Neuronal stem cell (in vitro differentiated cells): ENCODE measurements around the gene STAG1.

Source experiments
- DNase-seq: peaks from one replicate; pipeline ENCODE4 v3.0.0-alpha.2; 2013; ENCODE audit warnings: low spot score
- H2AFZ ChIP-seq: one replicate; pipeline ENCODE4 v1.6.1; 2013; ENCODE audit warnings: mild to moderate bottlenecking, low read length, inconsistent platforms
- H2AK5ac ChIP-seq: 2 replicates; pipeline ENCODE4 v1.6.1; 2013; ENCODE audit warnings: low read depth, mild to moderate bottlenecking, inconsistent platforms, low read length, moderate library complexity, mixed read lengths
- H2BK120ac ChIP-seq: 2 replicates; pipeline ENCODE4 v1.6.1; 2013; ENCODE audit warnings: low read depth, mild to moderate bottlenecking, inconsistent platforms, low read length, moderate library complexity, mixed read lengths
- H2BK12ac ChIP-seq: one replicate; pipeline ENCODE4 v1.6.1; 2013; ENCODE audit warnings: low read length, inconsistent platforms
- H2BK15ac ChIP-seq: 2 replicates; pipeline ENCODE4 v1.6.1; 2013; ENCODE audit warnings: mild to moderate bottlenecking, low read length, inconsistent platforms, mixed read lengths
- H2BK5ac ChIP-seq: one replicate; pipeline ENCODE4 v1.6.1; 2013; ENCODE audit warnings: inconsistent platforms, mild to moderate bottlenecking, low read length, moderate library complexity
- H3K14ac ChIP-seq: one replicate; pipeline ENCODE4 v1.6.1; 2013; ENCODE audit warnings: low read length, inconsistent platforms
- H3K18ac ChIP-seq: 2 replicates; pipeline ENCODE4 v1.6.1; 2013; ENCODE audit warnings: low read length, inconsistent platforms
- H3K23ac ChIP-seq: 2 replicates; pipeline ENCODE4 v1.6.1; 2013; ENCODE audit warnings: low read depth, mild to moderate bottlenecking, mixed read lengths, low read length, inconsistent platforms; ENCODE audit not compliant: poor library complexity
- H3K27ac ChIP-seq: replicated peaks from 3 replicates; pipeline ENCODE4 v1.5.1; 2013; ENCODE audit warnings: low read length, inconsistent platforms
- H3K27me3 ChIP-seq, 3 experiments: 2 replicates each; pipeline ENCODE4 v1.6.1; 2013; ENCODE audit warnings: low read length in 3 of 3, mild to moderate bottlenecking in 2 of 3, inconsistent platforms in 1 of 3, low read depth in 1 of 3, mixed read lengths in 1 of 3, moderate library complexity in 1 of 3; ENCODE audit not compliant: control insufficient read depth in 3 of 3, insufficient read depth in 3 of 3
- H3K36me3 ChIP-seq, 2 donors: replicated peaks in 1 of 2; 2 replicates each; pipeline ENCODE4 v1.6.1; 2013; ENCODE audit warnings: low read length in 2 of 2; ENCODE audit not compliant: control insufficient read depth in 2 of 2, insufficient read depth in 2 of 2
- H3K4ac ChIP-seq: 2 replicates; pipeline ENCODE4 v1.6.1; 2013; ENCODE audit warnings: inconsistent platforms, mild to moderate bottlenecking, low read length, moderate library complexity
- H3K4me1 ChIP-seq, 2 donors: 1 replicate in 1 of 2; 2 replicates in 1 of 2; pipeline ENCODE4 v1.6.1; 2013; ENCODE audit warnings: low read length in 2 of 2, low read depth in 1 of 2; ENCODE audit not compliant: control insufficient read depth in 2 of 2, insufficient read depth in 1 of 2
- H3K4me2 ChIP-seq: one replicate; pipeline ENCODE4 v1.6.1; 2013; ENCODE audit warnings: mild to moderate bottlenecking, low read length, inconsistent platforms; ENCODE audit not compliant: insufficient read depth, poor library complexity, severe bottlenecking
- H3K4me3 ChIP-seq, 2 donors: 2 replicates each; pipeline ENCODE4 v1.5.1; 2013; ENCODE audit warnings: low read length in 2 of 2, mild to moderate bottlenecking in 2 of 2, inconsistent platforms in 1 of 2, moderate library complexity in 1 of 2
- H3K79me1 ChIP-seq: one replicate; pipeline ENCODE4 v1.6.1; 2013; ENCODE audit warnings: low read depth, mild to moderate bottlenecking, inconsistent platforms, low read length, moderate library complexity
- H3K9ac ChIP-seq: one replicate; pipeline ENCODE4 v1.6.1; 2013; ENCODE audit warnings: mild to moderate bottlenecking, low read depth, low read length, inconsistent platforms; ENCODE audit not compliant: poor library complexity
- H3K9me3 ChIP-seq, 2 donors: replicated peaks in 1 of 2; 2 replicates each; pipeline versions ENCODE3 to v1.6.1; 2013; ENCODE audit warnings: low read length in 2 of 2, mild to moderate bottlenecking in 2 of 2, inconsistent platforms in 1 of 2, low read depth in 1 of 2, mixed read lengths in 1 of 2, moderate library complexity in 1 of 2; ENCODE audit not compliant: control insufficient read depth in 2 of 2, insufficient read depth in 1 of 2
- H4K8ac ChIP-seq: one replicate; pipeline ENCODE4 v1.6.1; 2013; ENCODE audit warnings: low read depth, mild to moderate bottlenecking, inconsistent platforms, low read length, moderate library complexity
- H4K91ac ChIP-seq: one replicate; pipeline ENCODE4 v1.6.1; 2013; ENCODE audit warnings: low read length, low read depth, mild to moderate bottlenecking, inconsistent platforms; ENCODE audit not compliant: poor library complexity
- WGBS, 2 donors: extraction: QIAGEN DNeasy Blood & Tissue Kit; methylation state at CpG; one replicate each; pipeline ENCODE4 v1.1.7; 2013; ENCODE audit warnings: missing lambda C conversion rate in 2 of 2, mixed read lengths in 1 of 2; ENCODE audit not compliant: insufficient read length in 2 of 2, insufficient replicate concordance in 1 of 2; ENCODE audit errors: extremely low coverage in 2 of 2; 5-methylcytosine and 5-hydroxymethylcytosine counted together

STAG1 gene

DNA sequence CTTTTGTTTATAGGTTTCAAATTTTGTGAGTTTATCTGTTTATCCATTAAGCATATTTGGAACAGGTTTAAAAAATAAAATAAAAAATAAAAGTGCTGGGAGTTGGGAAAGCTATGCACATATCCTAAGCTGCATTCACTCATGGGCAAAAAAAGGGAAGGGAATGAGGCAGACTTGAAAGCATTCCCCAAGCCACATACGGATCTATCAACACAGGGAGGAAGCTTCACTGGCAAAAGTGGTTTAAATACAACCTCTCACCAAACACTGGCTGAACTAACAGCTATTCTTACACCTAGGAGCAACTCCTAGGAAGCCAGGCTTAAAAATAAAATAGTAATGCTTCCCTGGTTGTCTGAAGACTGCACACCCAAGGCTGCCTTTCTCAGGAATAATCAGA, 400.8 kb downstream of the STAG1 start:
- H2BK12ac ChIP-seq: no peak overlapping the region

DNA sequence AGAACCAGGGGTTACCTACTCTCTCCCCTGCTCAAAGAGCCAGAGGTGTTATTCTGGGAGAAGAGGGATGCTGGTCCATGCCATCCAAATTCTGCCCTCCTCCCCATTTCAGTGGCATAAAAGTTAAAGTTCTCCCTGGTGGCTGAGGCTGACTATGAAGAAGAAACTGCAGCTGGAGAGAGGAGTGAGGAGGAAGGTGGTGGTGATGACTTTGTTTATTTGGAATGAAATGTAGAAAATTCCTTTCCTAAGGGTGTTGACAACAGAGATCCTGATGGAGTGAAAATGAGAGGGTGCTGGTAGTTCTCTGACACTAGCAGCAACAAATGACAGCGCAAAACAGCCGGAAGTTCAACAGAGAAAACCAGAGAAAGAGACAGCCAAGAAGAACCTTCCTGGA, 401.6 kb downstream of the STAG1 start:
- Histone ChIP-seq H2BK120ac (no peak overlapping the region), H3K4me2 (no peak overlapping the region), H3K23ac (no peak overlapping the region), H3K79me1 (no peaks in the 10 kb centered on the region), H4K91ac (no peak overlapping the region), H2BK12ac (no peak overlapping the region), H3K9me3 (peaks cover 0 to 2% of the 10 kb centered on the region in 2 donors), H3K27ac (no peak overlapping the region), H3K27me3 (no peaks in the 10 kb centered on the region), H3K4ac (no peak overlapping the region), H3K14ac (no peak overlapping the region), H3K4me1 (no peaks in the 10 kb centered on the region), H2AFZ (no peak overlapping the region), H3K18ac (no peak overlapping the region), H2AK5ac (no peak overlapping the region), H4K8ac (no peak overlapping the region), H3K36me3 (peaks cover 0 to 39% of the 10 kb centered on the region in 2 donors), H2BK5ac (no peak overlapping the region), H3K9ac (no peak overlapping the region), H3K4me3 (no peak overlapping the region), H2BK15ac (no peak overlapping the region)
- no CpG with 5 or more reads among the region's 2 CpGs for WGBS, 2 donors
- no peak for DNase-seq

More for the DNA sequence above, 400.8 kb downstream of the STAG1 start:
- Histone ChIP-seq H3K36me3 (peaks cover 0 to 40% of the 10 kb centered on the region in 2 donors), H3K4ac (no peak overlapping the region), H4K91ac (no peak overlapping the region), H3K27me3 (no peaks in the 10 kb centered on the region), H3K9me3 (peaks cover 0 to 2% of the 10 kb centered on the region in 2 donors), H3K9ac (no peak overlapping the region), H3K4me1 (no peaks in the 10 kb centered on the region), H3K14ac (no peak overlapping the region), H3K79me1 (no peaks in the 10 kb centered on the region), H2AFZ (no peak overlapping the region), H3K4me2 (no peak overlapping the region), H2AK5ac (no peak overlapping the region), H4K8ac (no peak overlapping the region), H3K27ac (no peak overlapping the region), H2BK5ac (no peak overlapping the region), H2BK15ac (no peak overlapping the region), H3K23ac (no peak overlapping the region), H3K4me3 (no peak overlapping the region), H3K18ac (no peak overlapping the region), H2BK120ac (no peak overlapping the region)
- DNase-seq: no peak
- WGBS, 2 donors: no CpG with 5 or more reads among the region's 1 CpG

DNA sequence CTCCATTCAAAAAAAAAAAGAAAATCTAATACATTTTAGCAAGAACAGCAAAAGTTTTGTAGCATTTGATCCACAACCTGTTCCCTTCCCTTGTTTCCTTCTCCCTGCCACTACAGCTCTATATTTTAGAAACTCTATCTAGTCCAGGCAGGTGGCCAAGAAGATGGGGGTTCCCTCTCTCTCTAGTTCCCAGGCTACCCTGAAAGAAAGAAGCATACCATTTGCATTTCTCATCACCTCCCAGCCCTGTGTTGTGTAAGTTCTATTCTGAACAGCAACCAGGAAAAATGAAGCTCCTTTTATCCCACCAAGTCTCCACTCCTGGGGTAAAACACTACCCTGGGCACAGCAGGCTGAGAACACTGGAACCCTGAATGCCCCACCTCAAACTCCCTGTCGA, 402.0 kb downstream of the STAG1 start:
- H3K79me1 ChIP-seq: no peaks in the 10 kb centered on the region
- no peak for DNase-seq
- no peak overlapping the region for H4K8ac ChIP-seq
- no peak overlapping the region for H3K4me2 ChIP-seq
- no peak overlapping the region for H3K14ac ChIP-seq
- no peak overlapping the region for H2BK5ac ChIP-seq
- WGBS, 2 donors: no CpG with 5 or more reads among the region's 1 CpG
- peaks cover 0 to 39% of the 10 kb centered on the region in 2 donors for H3K36me3 ChIP-seq
- no peak overlapping the region for H3K9ac ChIP-seq
- H3K4ac ChIP-seq: no peak overlapping the region
- no peaks in the 10 kb centered on the region for H3K27me3 ChIP-seq
- no peaks in the 10 kb centered on the region for H3K4me1 ChIP-seq
- H3K23ac ChIP-seq: no peak overlapping the region
- H4K91ac ChIP-seq: no peak overlapping the region
- no peak overlapping the region for H2AFZ ChIP-seq
- H3K27ac ChIP-seq: no peak overlapping the region
- no peak overlapping the region for H2AK5ac ChIP-seq
- no peak overlapping the region for H2BK120ac ChIP-seq
- H3K4me3 ChIP-seq: no peak overlapping the region
- H3K18ac ChIP-seq: no peak overlapping the region
- H2BK15ac ChIP-seq: no peak overlapping the region
- no peaks in the 10 kb centered on the region for H3K9me3 ChIP-seq
- H2BK12ac ChIP-seq: no peak overlapping the region

DNA sequence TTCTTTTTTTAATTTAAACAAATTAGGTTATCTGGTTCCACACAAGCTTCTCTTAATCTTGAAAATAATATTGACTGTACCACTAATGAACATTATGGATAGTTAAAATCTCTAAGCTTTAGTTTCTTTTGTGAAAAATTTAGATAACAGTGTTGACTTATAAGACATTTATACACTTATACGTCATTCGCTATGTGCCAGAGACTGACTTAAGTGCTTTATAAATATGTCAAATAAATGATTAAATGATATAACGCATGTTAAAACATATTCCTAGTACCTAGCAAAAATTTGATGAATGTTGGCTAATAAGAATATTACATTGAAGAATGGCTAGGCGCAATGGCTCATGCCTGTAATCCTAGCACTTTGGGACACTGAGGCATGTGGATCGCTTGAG, 405.7 kb downstream of the STAG1 start:
- Histone ChIP-seq H2AFZ (no peak overlapping the region), H3K9me3 (no peaks in the 10 kb centered on the region), H3K27ac (no peak overlapping the region), H3K23ac (no peak overlapping the region), H3K14ac (no peak overlapping the region), H4K8ac (no peak overlapping the region), H3K9ac (no peak overlapping the region), H3K36me3 (peaks cover 0 to 50% of the 10 kb centered on the region in 2 donors), H2BK120ac (no peak overlapping the region), H3K4me3 (no peak overlapping the region), H3K79me1 (no peaks in the 10 kb centered on the region), H2AK5ac (no peak overlapping the region), H4K91ac (no peak overlapping the region), H3K18ac (no peak overlapping the region), H2BK12ac (no peak overlapping the region), H3K4ac (no peak overlapping the region), H3K27me3 (no peaks in the 10 kb centered on the region), H3K4me1 (peaks cover 2 to 7% of the 10 kb centered on the region in 2 donors), H2BK15ac (no peak overlapping the region), H2BK5ac (no peak overlapping the region), H3K4me2 (no peak overlapping the region)
- no peak for DNase-seq
- no CpG with 5 or more reads among the region's 5 CpGs for WGBS, 2 donors
